SJSA1 (cell line): ENCODE data around the gene OCA2. TPM values are rescaled to one million over a fixed set of nuclear protein-coding genes. Genes with fewer than 3 reads are reported as not detected.
A peak's percentile ranks its signal among the peaks of the same experiment; 100 is the strongest.

Source experiments
- DNase-seq, 2 experiments: peaks; one replicate each; pipeline ENCODE4 v3.0.0-alpha.2; 2015 to 2020; ENCODE audit warnings: low spot score in 2 of 2, low read depth in 1 of 2
- H3K27ac ChIP-seq: fragments of 250-450 bp; sonication (Bioruptor Pico); 2 replicates; pipeline ENCODE4 v1.5.1; 2020; ENCODE audit warnings: mild to moderate bottlenecking, moderate library complexity
- H3K27me3 ChIP-seq: fragments of 250-450 bp; sonication (Bioruptor Pico); replicated peaks from 2 replicates; pipeline ENCODE4 v1.5.1; 2020; ENCODE audit warnings: mild to moderate bottlenecking, moderate library complexity
- H3K36me3 ChIP-seq: fragments of 250-450 bp; sonication (Bioruptor Pico); 2 replicates; pipeline ENCODE4 v1.5.1; 2020; ENCODE audit warnings: mild to moderate bottlenecking
- H3K4me1 ChIP-seq: fragments of 250-450 bp; sonication (Bioruptor Pico); replicated peaks from 2 replicates; pipeline ENCODE4 v1.6.1; 2021; ENCODE audit warnings: mild to moderate bottlenecking
- H3K4me3 ChIP-seq: fragments of 250-450 bp; sonication (Bioruptor Pico); 2 replicates; pipeline ENCODE4 v1.5.1; 2020; ENCODE audit warnings: mild to moderate bottlenecking
- H3K9me3 ChIP-seq: fragments of 250-450 bp; sonication (Bioruptor Pico); replicated peaks from 2 replicates; pipeline ENCODE4 v1.5.1; 2020; ENCODE audit warnings: mild to moderate bottlenecking
- total RNA-seq: library from RNA; depleted of rRNA; stranded (reverse); fragments of >200 nt; shearing (Covaris generic); gene quantifications from 2 replicates; pipeline ENCODE4 v1.2.3, GENCODE V29; 2014

OCA2 gene
- total RNA-seq, 1 experiment from 2014 or later, result 0.11 TPM

DNA sequence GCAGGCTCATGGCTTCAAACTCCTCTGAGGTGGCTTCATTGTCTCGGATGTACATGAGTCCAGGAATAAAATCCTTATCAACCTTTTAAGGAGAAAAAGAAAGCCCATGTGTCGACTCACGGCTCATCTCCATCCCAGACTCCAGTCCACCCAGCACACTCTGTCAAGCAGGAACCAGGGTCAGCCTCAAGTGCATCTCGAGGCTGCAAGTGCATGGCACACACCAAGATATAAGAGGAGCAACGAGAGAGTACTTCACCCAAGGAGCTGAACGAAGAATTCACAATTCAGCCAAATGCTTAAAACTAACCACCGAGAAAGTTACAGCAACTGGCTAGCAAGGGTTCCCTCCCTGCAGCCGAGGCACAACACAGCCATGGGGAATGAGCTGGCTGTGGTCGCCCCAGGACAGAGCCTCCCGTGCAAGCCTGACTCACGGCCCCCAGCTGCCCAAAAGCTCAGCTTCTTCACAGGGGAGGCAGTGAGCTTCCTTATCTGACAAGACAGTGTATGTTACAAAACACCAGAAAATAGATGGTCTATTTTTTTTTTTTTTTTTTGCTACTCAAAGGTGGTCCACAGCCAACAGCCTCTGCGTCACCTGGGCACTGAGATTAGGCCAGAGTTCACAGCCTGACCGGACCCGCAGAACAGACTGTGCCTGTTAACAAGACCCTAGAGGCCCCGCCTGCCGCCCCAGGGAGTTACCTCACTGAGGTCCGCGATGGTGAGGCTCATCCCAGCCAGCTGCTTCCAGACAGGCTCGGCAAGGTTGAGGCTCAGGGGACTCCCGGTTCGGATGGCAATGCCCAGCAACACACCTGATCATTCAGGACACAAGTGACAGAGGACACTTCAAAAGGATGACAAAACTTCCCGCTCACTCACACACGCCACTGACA is 15.9 kb upstream of the OCA2 start:
- peaks cover 80% of the 10 kb centered on the region for H3K36me3 ChIP-seq
- H3K27me3 ChIP-seq, result no peaks in the 10 kb centered on the region
- H3K9me3 ChIP-seq, result no peaks in the 10 kb centered on the region
- no peak for DNase-seq
- no peak overlapping the region for H3K27ac ChIP-seq
- no peaks in the 10 kb centered on the region for H3K4me1 ChIP-seq
- no peak overlapping the region for H3K4me3 ChIP-seq

DNA sequence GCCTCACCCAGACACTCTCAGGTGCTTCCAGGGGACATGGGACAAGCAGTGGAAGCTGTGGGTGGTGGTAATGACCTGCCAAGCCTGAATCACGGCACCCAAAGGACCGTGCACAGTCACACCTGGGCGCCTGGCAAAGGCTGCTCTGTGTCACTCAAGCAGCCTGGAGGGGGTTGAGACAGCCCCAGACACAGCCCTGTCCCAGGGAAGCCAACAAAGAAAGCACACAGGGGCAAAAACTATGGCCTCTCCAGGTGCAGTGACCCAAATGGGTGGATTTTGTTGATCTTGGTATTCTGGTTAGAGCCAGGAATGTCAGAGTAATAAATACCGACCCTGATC is 15.0 kb upstream of the OCA2 start:
- Histone ChIP-seq H3K9me3 (no peaks in the 10 kb centered on the region), H3K4me3 (no peak overlapping the region), H3K4me1 (no peaks in the 10 kb centered on the region), H3K27me3 (no peaks in the 10 kb centered on the region), H3K36me3 (peaks cover 74% of the 10 kb centered on the region), H3K27ac (no peak overlapping the region)
- DNase-seq, result no peak

- Histone ChIP-seq H3K27me3 (no peaks in the 10 kb centered on the region), H3K36me3 (peaks cover 70% of the 10 kb centered on the region)
- no peak for DNase-seq
Observed at GRCh38 chr15:28113394-28114113, 14.4 kb upstream of the OCA2 start.

GRCh38 chr15:28112962-28113361 is 13.8 kb upstream of the OCA2 start:
- no peak for DNase-seq
- Histone ChIP-seq H3K27ac (no peak overlapping the region), H3K9me3 (no peaks in the 10 kb centered on the region), H3K4me3 (no peak overlapping the region), H3K4me1 (peaks cover 1% of the 10 kb centered on the region), H3K36me3 (peaks cover 64% of the 10 kb centered on the region), H3K27me3 (no peaks in the 10 kb centered on the region)

More at GRCh38 chr15:28113394-28114113, 14.4 kb upstream of the OCA2 start:
- H3K4me1 ChIP-seq, result no peaks in the 10 kb centered on the region
- H3K4me3 ChIP-seq, result no peak overlapping the region
- no peak overlapping the region for H3K27ac ChIP-seq
- no peaks in the 10 kb centered on the region for H3K9me3 ChIP-seq

- peaks cover 58% of the 10 kb centered on the region for H3K36me3 ChIP-seq
- DNase-seq, result peak in 1 of 2 experiments; percentile 21
- H3K4me3 ChIP-seq, result no peak overlapping the region
- peaks cover 8% of the 10 kb centered on the region for H3K4me1 ChIP-seq
- H3K27me3 ChIP-seq, result no peaks in the 10 kb centered on the region
- H3K27ac ChIP-seq, result no peak overlapping the region
- peaks cover 6% of the 10 kb centered on the region; the same call in 1 of the 2 replicates for H3K9me3 ChIP-seq
Observed at GRCh38 chr15:28112101-28112760, 13.1 kb upstream of the OCA2 start.

- Histone ChIP-seq H3K4me3 (no peak overlapping the region), H3K36me3 (peaks cover 51% of the 10 kb centered on the region), H3K9me3 (peaks cover 8% of the 10 kb centered on the region; the same call in 1 of the 2 replicates), H3K27ac (no peak overlapping the region), H3K4me1 (peaks cover 15% of the 10 kb centered on the region), H3K27me3 (no peaks in the 10 kb centered on the region)
- no peak for DNase-seq
Observed at GRCh38 chr15:28111543-28111942, 12.4 kb upstream of the OCA2 start.

GRCh38 chr15:28110481-28110881 is 11.4 kb upstream of the OCA2 start:
- peaks cover 8% of the 10 kb centered on the region; the same call in 1 of the 2 replicates for H3K9me3 ChIP-seq
- DNase-seq, result peak in 1 of 2 experiments; percentile 22
- H3K27me3 ChIP-seq, result no peaks in the 10 kb centered on the region
- peaks cover 43% of the 10 kb centered on the region for H3K36me3 ChIP-seq
- H3K27ac ChIP-seq, result no peak overlapping the region
- no peak overlapping the region for H3K4me3 ChIP-seq
- peaks cover 20% of the 10 kb centered on the region for H3K4me1 ChIP-seq

GRCh38 chr15:28109626-28110455 is 10.7 kb upstream of the OCA2 start:
- peak in 1 of 2 experiments; percentile 30 for DNase-seq
- Histone ChIP-seq H3K9me3 (peaks cover 8% of the 10 kb centered on the region; the same call in 1 of the 2 replicates), H3K27me3 (no peaks in the 10 kb centered on the region), H3K27ac (no peak overlapping the region), H3K4me1 (peaks cover 20% of the 10 kb centered on the region), H3K4me3 (no peak overlapping the region), H3K36me3 (peaks cover 39% of the 10 kb centered on the region)

- peaks cover 20% of the 10 kb centered on the region for H3K4me1 ChIP-seq
- H3K27ac ChIP-seq, result no peak overlapping the region
- DNase-seq, result peak in 1 of 2 experiments; percentile 20
- H3K9me3 ChIP-seq, result peaks cover 8% of the 10 kb centered on the region; the same call in 1 of the 2 replicates
- H3K27me3 ChIP-seq, result no peaks in the 10 kb centered on the region
- H3K36me3 ChIP-seq, result peaks cover 22% of the 10 kb centered on the region
- H3K4me3 ChIP-seq, result peak overlapping the region; percentile 40; the same call in 1 of the 2 replicates
Observed at GRCh38 chr15:28107904-28108275, 8.8 kb upstream of the OCA2 start.

DNA sequence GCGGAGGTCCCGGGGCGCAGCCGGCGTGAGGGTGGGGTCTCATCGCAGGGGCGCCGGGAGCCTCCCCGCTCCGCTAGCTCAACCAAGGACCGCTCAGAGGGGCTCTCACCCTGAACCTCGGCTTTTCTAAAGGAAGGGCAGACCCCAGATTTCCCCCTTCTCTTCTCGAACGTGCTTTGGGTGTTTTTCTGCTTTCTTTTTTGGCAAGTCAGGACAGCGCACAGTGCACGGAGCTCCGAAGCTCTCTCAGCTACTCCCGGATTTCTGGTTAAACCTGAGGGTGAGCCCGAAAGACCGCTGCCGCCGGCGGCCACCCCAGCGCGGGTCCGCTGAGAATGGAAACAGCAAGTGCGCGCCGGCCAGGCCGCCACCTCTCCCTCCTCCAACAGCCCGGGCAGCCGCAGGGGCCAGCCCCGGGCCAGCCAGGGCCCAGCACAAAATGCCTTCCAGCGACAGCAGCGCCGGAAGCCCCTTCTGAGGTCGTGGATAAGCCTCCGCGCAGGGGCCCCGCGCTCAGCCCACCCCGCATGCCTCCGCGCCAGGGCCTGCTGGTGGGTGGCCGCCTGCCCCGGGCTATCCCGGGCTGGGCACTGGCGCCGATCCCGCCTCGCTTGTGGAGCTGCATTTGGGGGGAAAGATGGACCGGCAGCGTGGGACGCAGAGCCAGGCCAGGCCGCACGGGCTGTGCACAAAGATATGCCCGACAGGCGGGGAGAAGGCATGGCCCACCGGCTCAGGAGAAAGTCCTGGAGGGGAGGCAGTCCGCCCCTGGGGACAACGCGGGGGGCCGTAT is 8.2 kb upstream of the OCA2 start:
- H3K4me3 ChIP-seq, result peak overlapping the region; percentile 40
- DNase-seq, result peak in 1 of 2 experiments; percentile 40

DNA sequence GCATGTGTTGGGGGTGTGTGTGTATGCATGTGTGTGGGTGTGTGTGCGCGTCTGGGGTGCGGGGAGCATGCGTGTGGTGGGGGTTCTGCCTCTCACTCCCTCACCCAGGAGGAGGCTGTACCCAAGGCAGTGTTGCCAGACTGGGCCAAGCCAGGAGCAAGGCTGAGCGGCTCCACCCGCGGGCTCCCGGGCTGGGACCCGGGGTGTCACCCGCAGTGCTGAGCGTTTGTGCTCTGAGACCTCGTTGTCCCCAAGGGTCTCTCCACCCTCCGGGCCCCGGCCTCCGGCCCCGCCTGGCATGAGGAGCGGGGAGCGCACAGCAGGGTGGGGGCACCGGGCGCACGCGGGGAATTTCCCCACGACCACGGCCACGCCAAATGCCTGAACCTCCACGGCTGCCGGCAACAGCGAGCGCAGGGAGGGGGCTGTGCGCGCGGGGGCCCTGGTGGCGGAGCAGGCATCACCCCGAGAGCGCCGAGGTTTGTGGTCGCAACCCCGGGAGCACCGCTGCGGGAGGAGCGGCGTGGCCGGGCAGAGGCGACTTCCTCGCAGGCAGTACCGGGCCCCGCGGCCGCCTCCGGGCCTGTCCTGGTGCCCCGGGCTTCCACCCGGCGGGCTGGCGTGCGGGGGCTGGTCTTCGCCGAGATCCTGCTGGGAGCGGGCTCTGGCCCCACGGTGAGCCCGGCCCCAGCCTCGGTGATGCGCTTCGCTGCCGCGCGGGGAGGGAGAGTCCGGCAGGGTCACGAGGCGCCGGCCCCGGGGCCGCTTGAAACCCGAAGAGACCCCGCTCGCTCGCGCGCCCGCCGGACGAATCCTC is 7.4 kb upstream of the OCA2 start:
- Histone ChIP-seq H3K27ac (no peak overlapping the region), H3K4me3 (peak overlapping the region; percentile 40), H3K27me3 (no peaks in the 10 kb centered on the region), H3K9me3 (peaks cover 8% of the 10 kb centered on the region; the same call in 1 of the 2 replicates), H3K36me3 (peaks cover 8% of the 10 kb centered on the region), H3K4me1 (peaks cover 20% of the 10 kb centered on the region)
- DNase-seq, result peak in 1 of 2 experiments; percentile 34

More for the DNA sequence above, 8.2 kb upstream of the OCA2 start:
- Histone ChIP-seq H3K9me3 (peaks cover 8% of the 10 kb centered on the region; the same call in 1 of the 2 replicates), H3K27me3 (no peaks in the 10 kb centered on the region), H3K4me1 (peaks cover 20% of the 10 kb centered on the region), H3K27ac (no peak overlapping the region), H3K36me3 (peaks cover 16% of the 10 kb centered on the region)

DNA sequence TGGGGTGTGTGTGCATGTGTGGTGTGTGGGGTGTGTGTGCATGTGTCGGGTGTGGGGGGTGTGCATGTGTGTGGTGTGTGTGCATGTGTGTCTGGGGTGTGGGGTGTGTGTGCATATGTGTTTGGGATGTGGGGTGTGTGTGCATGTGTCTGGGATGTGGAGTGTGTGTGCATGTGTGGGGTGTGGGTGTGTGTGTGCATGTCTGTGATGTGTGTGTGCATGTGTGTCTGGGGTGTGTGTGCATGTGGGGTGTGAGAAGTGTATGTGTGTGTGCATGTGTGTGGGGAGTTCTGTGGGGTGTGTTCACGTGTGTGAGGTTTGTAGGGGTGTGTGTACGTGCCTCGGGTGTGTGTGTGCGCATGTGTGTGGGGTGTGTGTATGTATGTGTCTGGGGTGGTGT is 6.7 kb upstream of the OCA2 start:
- Histone ChIP-seq H3K27me3 (no peaks in the 10 kb centered on the region), H3K4me3 (no peak overlapping the region), H3K36me3 (peaks cover 1% of the 10 kb centered on the region; the same call in 1 of the 2 replicates), H3K9me3 (peaks cover 8% of the 10 kb centered on the region; the same call in 1 of the 2 replicates), H3K27ac (no peak overlapping the region), H3K4me1 (peaks cover 20% of the 10 kb centered on the region)
- no peak for DNase-seq
